Muscle layer of duodenum (tissue), 2 donors: ENCODE results near the gene SNX1.

Experiments used
- H3K27ac ChIP-seq: one replicate; pipeline ENCODE4 v1.7.0; 2013; ENCODE audit warnings: mild to moderate bottlenecking, low read length
- H3K27me3 ChIP-seq: one replicate; pipeline ENCODE4 v1.7.0; 2013; ENCODE audit warnings: low read depth, mild to moderate bottlenecking, control low read depth, low read length
- H3K36me3 ChIP-seq, 2 donors: one replicate each; pipeline ENCODE4 v1.7.0; 2013; ENCODE audit warnings: low read length in 2 of 2, control low read depth in 1 of 2, mild to moderate bottlenecking in 1 of 2; ENCODE audit not compliant: insufficient read depth in 2 of 2, control insufficient read depth in 1 of 2
- H3K4me1 ChIP-seq, 2 donors: one replicate each; pipeline ENCODE4 v1.7.0; 2013; ENCODE audit warnings: low read length in 2 of 2, mild to moderate bottlenecking in 2 of 2, control low read depth in 1 of 2, moderate library complexity in 1 of 2; ENCODE audit not compliant: insufficient read depth in 2 of 2, control insufficient read depth in 1 of 2
- H3K4me3 ChIP-seq, 2 donors: one replicate each; pipeline ENCODE4 v1.7.0; 2013; ENCODE audit warnings: low read length in 2 of 2, low read depth in 1 of 2, mild to moderate bottlenecking in 1 of 2
- H3K9me3 ChIP-seq, 2 donors: one replicate each; pipeline ENCODE4 v1.7.0; 2013; ENCODE audit warnings: low read length in 2 of 2, control low read depth in 1 of 2, mild to moderate bottlenecking in 1 of 2; ENCODE audit not compliant: control insufficient read depth in 1 of 2
- donor health status: healthy.

Gene SNX1

DNA sequence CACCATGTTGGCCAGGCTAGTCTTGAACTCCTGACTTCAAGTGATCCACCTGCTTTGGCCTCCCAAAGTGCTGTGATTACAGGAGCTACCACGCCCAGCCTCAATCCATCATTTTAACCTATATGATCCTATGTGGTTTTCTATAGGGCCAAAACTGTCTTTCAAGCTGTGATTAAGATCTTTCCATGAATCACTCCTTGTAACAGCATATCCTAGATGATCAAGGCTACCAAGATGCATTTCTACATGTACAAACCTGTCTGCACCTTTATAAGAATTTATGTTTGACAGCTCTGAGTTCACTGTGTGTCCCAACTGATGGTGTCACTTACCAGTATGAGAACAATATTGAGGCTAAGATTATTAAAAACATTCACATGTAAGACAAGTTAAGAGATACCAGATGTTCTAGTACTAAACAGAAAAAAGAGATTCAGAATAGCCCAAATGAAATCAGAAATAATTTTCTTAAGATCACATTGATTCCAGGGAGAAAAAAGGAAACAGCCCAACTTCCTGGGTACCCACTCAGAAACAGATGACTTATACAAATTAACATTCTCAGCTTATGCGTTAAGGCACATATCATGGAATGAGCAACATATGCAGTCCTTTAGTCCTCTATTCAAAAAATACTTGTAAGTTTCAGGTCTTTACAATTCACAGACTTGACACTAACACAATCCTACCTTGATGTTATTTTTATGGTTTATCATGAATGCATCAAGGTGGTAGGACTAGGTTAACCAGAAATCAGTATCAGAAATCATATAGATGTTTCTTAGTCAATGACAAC lies 91.8 kb downstream of the SNX1 start:
- no peaks in the 10 kb centered on the region for H3K4me1 ChIP-seq
- no peaks in the 10 kb centered on the region for H3K9me3 ChIP-seq
- no peak overlapping the region for H3K4me3 ChIP-seq
- peaks cover 12 to 13% of the 10 kb centered on the region in 2 donors for H3K36me3 ChIP-seq
- no peaks in the 10 kb centered on the region for H3K27me3 ChIP-seq
- no peak overlapping the region for H3K27ac ChIP-seq
